RPMI8226 (cell line): Measurements from ENCODE around the gene ZNF728.
"Not testable (repeated sequence)": the region's sequence is repeated elsewhere in the genome, so short reads cannot be mapped to it uniquely, and the experiment has no call there.

ENCODE experiments used
- DNase-seq: peaks from one replicate; pipeline ENCODE4 v3.0.0-alpha.2; 2015

Gene ZNF728

DNA sequence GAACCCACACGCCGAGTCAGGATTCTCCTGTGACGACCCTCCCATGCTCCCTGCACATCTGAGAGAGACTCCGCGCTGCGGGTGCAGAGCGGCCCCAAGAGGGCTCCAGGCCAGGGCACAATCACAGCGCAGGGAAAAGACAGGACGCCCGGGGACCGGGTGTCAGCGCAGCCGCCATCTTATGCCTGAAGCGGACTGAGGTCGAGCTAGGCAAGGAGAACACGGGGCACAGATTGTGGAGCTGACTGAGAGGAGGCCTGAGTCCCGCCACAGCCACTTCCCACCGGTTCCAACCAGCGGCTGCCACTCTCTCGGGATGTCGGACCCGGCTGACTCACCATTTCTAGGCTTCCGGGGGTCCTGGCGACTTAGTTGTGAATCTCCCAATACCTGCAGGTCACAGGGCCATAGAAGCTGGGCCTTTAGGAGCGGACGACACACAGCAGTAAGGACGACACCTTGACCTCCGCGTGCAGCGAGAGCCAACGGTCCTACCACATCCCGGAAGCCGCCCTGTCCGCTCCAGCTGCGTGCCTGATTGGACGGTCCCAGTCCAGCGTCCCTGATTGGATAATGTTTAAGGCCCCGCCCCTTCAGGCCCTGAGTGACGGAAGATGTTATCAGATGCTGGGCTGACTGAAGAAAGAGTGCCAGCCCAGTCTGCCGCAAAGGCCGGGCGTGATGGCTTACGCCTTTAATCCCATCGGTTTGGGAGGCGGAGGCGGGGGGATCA is at the start of gene ZNF728:
Gene ZNF728, minus strand, starts transcription at position 487 of the 733 bp plus-strand sequence. Its CDS starts 146 bp downstream, at position 341.
- peak; percentile 40 for DNase-seq

DNA sequence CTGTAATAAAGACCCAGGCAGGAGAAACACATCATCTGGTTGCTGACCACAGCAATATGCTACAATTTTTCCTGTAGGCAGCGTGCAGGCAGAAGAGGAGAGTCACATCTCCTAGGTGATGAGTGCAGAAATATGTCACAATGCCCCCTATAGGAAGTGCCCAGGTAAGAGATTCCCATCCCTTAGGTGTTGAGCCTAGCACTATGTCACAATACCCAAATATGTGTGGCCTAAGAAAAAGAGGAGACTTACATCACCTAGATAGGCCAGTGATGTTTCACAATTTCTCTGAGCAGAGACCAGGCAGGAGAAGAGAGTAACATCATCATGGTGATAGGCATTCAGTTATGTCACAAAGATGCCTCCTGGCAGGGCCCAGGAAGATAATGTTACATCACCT is 49.4 kb upstream of the ZNF728 start:
- DNase-seq: no peak

DNA sequence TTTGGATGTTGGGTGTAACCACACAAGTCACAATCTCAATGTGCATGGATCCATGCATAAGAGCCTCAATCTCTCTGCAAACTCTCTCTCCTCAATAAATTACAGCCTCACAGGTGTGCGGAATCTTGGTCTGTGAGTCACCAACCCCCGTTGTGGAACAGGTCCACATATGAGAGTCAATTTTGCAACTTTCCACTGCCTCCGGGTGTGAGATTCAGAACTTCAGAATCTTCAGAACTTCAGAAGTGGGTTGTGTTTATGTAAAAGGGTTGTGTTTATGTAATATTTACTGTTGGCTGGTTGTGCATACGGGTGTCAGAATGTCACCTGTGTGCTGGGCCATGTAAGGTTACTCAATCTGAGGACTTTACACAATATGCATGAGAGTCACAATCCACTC is 46.3 kb upstream of the ZNF728 start:
- DNase-seq: no peak

DNA sequence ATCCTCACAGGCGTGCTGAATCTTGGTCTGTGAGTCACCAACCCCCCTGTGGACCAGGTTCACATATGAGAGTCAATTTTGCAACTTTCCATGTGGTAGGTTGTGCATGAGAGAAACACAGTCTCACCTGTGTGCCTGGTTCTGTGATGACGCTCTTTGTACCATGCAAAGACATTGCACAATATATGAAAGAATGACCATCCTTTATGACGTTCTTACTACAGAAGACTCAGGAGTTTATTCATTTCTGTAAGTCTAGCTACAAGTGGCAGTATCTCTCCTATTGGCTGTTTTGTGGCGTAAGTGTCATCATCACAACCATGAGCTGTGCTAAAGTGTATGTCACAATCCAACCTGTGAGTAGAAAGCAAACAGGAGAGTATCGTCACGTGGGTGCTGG is 43.8 kb upstream of the ZNF728 start:
- no peak for DNase-seq

DNA sequence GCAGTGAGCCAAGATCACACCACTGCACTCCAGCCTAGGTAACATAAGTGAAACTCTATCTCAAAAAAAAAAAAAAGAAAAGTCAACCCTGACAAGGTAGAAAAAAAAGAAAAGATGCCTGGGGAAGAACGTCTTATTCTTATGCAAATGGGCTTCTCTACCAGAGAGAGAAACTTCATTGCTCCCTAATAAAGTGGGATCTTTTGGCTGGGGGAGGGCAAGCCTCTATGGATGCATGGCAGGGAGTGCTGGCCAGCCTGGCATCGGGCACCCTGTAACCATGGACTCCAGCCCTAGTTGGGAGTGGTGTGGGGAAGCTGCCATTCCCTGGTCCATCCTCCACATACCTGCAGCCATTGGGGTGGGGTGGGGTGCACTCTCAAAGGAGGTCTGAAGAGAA is 30.7 kb upstream of the ZNF728 start:
- DNase-seq: no peak

DNA sequence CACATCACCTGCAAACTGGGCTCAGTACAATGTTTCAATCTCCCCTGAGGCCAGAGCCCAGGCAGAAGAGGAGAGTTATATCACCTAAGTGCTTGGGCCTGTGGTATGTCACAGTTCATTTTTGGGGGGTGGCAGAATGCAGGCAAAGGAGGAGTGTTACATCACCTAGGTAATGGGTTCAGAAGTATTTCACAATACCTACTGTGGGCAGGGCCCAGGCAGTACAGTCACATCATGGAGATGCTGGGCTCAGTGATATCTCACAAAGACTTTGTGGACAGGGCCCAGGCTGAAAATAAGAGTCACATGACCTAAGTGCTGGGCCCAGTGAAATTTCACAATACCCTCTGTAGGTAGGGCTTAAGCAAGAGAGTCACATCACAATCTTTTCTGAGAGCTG is 12.7 kb upstream of the ZNF728 start:
- no peak for DNase-seq

DNA sequence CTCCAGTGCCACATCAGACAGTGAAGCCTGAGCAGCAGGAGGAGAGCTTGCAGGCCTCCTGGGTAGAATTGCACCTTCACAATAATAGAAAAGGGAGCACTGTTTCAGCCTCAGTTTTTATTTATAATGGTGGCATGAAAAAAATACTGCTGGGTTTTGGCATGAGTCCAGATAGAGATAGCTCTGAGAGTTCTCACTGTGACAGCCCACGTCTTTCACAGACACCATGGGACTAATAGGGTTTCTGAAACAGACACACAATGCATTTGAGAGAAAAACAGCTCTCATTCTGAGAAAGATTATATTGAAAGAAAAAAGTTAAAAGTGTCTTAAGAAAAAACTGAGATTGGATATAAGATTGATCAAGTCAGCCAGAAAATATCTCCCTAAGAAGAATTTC is 8.0 kb downstream of the ZNF728 start:
- DNase-seq: not testable (repeated sequence)

DNA sequence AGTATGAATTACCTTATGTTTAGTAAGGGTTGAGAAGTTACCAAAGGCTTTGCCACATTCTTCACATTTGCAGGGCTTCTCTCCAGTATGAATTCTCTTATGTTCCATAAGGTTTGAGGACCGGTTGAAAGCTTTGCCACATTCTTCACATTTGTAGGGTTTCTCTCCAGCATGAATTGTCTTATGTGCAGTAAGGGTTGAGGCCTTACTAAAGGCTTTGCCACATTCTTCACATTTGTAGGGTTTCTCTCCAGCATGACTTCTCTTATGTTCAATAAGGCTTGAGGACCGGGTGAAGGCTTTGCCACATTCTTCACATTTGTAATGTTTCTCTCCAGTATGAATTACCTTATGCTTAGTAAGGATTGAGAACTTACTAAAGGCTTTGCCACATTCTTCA is 26.7 kb downstream of the ZNF728 start:
- DNase-seq: no peak

DNA sequence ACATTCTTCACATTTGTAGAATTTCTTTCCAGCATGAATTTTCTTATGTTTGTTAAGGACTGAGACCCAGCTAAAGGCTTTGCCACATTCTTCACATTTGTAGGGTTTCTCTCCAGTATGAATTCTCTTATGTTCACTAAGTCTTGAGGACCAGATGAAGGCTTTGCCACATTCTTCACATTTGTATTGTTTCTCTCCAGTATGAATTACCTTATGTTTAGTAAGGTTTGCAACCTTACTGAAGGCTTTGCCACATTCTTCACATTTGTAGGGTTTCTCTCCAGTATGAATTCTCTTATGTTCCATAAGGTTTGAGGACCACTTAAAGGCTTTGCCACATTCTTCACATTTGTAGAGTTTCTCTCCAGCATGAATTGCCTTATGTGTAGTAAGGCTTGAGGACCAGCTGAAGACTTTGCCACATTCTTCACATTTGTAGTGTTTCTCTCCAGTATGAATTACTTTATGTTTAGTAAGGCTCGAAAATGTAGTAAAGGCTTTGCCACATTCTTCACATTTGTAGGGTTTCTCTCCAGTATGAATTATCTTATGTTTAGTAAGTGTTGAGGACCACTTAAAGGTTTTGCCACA is 27.3 kb downstream of the ZNF728 start:
- not testable (repeated sequence) for DNase-seq

DNA sequence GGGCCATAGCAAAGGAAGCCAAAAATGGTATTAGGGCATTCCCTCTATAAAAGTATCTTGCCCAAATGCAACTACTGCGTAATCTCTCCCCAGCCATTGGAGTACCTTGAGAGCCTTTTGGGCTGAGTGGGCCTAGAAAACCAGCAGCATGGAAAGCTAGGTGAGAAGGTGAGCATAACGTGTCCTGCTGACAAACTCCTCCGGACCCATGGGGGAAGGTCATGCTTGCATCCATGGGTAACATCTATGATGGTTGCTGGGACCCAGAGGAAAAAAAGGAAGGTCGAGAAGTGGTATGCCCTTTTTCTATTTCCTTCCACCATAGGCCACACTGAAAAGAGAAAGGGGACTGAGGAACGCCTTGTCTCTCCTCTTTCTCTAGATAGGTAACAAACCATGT is 57.4 kb downstream of the ZNF728 start:
- DNase-seq: peak; percentile 18

DNA sequence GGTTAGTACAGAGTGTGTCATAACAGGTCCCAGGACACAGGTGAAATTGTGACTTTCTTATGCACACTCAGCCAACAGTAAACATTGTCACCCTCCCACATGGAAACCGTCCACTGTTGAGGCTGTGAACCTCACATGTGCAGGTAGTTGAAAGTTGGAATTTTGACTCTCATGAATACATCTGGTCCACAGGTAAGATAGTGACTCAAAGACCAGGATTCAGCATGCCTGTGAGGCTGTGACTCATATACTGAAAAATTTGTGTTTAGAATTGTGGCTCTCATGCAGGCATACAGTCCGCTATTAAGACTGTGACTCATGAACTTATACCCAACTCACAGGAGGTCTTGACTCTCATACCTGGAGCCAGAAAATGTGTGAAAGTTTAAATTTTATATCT is 67.8 kb downstream of the ZNF728 start:
- no peak for DNase-seq

DNA sequence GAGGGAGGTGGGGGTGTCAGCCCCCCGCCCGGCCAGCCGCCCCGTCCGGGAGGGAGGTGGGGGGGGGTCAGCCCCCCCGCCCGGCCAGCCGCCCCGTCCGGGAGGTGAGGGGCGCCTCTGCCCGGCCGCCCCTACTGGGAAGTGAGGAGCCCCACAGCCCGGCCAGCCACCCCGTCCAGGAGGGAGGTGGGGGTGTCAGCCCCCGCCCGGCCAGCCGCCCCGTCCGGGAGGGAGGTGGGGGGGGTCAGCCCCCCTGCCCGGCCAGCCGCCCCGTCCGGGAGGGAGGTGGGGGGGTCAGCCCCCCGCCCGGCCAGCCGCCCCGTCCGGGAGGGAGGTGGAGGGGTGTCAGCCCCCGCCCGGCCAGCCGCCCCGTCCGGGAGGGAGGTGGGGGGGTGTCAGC is 75.4 kb downstream of the ZNF728 start:
- not testable (repeated sequence) for DNase-seq

DNA sequence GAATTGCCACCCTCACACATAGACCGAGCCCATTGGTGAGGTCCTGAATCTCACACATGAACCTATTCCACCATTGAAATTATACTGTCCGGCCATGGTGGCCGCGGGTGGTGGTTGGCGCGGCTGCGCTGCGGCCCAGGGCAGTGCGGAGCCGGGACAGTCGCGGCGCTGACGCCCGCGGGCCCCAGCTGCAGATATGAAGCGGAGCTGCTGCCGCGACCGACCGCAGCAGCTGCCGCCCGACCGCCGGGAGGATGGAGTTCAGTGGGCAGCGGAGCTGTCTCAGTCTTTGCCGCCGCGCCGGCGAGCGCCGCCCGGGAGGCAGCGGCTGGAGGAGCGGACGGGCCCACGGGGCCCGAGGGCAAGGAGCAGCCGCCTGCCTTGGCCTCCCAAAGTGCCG is 77.8 kb downstream of the ZNF728 start:
- not testable (repeated sequence) for DNase-seq
